Vagina (tissue), 2 donors: ENCODE measurements around the gene NOP9. TPM values are rescaled to one million over a fixed set of nuclear protein-coding genes. Genes with fewer than 3 reads are reported as not detected.

Experiments used
- DNase-seq, 2 donors: peaks; one replicate each; pipeline ENCODE4 v3.0.0-alpha.2; 2017; ENCODE audit errors: extremely low spot score in 2 of 2
- H3K27ac ChIP-seq: fragments of 200-600 bp; sonication (generic); one replicate; pipeline ENCODE4 v1.5.1; 2019
- H3K27me3 ChIP-seq: fragments of 200-600 bp; sonication (generic); one replicate; pipeline ENCODE4 v1.5.1; 2019
- H3K36me3 ChIP-seq, 2 donors: fragments of 200-600 bp; sonication (generic); one replicate each; pipeline ENCODE4 v1.5.1; 2017 to 2019
- H3K4me1 ChIP-seq: fragments of 200-600 bp; sonication (generic); one replicate; pipeline ENCODE4 v1.5.1; 2019
- H3K4me3 ChIP-seq, 2 donors: fragments of 200-600 bp; sonication (generic); 1 replicate in 1 of 2; 2 replicates in 1 of 2; pipeline ENCODE4 v1.5.1; 2016 to 2019
- H3K9me3 ChIP-seq: fragments of 200-600 bp; sonication (generic); one replicate; pipeline ENCODE4 v1.5.1; 2019
- CTCF ChIP-seq, 3 experiments: fragments of 450-650 bp in 2 of 3; fragments of 200-600 bp in 1 of 3; sonication (generic) in 1 of 3; IDR thresholded peaks; one replicate each; pipeline ENCODE4 v1.5.1; 2017 to 2019; ENCODE audit warnings: antibody characterized with exemption in 3 of 3, mild to moderate bottlenecking in 2 of 3, moderate library complexity in 2 of 3
- POLR2A ChIP-seq, 2 donors: fragments of 450-650 bp; IDR thresholded peaks; one replicate each; pipeline ENCODE4 v1.6.1; 2017; ENCODE audit warnings: antibody characterized with exemption in 2 of 2, mild to moderate bottlenecking in 2 of 2, moderate library complexity in 2 of 2
- POLR2AphosphoS5 ChIP-seq, 2 donors: sonication (generic); formaldehyde crosslinking; IDR thresholded peaks; one replicate each; pipeline ENCODE4 v1.9.0; 2017; ENCODE audit warnings: antibody characterized with exemption in 2 of 2, mild to moderate bottlenecking in 2 of 2, low read depth in 1 of 2; ENCODE audit not compliant: insufficient read depth in 1 of 2
- intact Hi-C: fragments of 100-400 bp; cut with DNase I; formaldehyde crosslinking; loops from one replicate; pipeline ENCODE4 v1.15.1; 2023
- total RNA-seq: library from RNA; depleted of rRNA; stranded (reverse); fragments of >200 nt; gene quantifications from one replicate; pipeline ENCODE4 v1.2.3, GENCODE V29; 2016

Gene NOP9
- total RNA-seq, 1 donor from 2014 or later = 13.8 TPM

GRCh38 chr14:24261256-24261968 is 38.2 kb upstream of the NOP9 start:
- Histone ChIP-seq H3K9me3 (no peaks in the 10 kb centered on the region), H3K27me3 (no peaks in the 10 kb centered on the region), H3K4me3 (peak overlapping the region in 1 of 2 donors; percentile 26), H3K4me1 (peaks cover 11% of the 10 kb centered on the region), H3K36me3 (peaks cover 0 to 12% of the 10 kb centered on the region in 2 donors), H3K27ac (no peak overlapping the region)
- TF ChIP-seq CTCF (IDR thresholded peaks at IDR 0.05) = no peak
- no peak for TF ChIP-seq POLR2AphosphoS5 (IDR thresholded peaks at IDR 0.05; ENCODE audit: insufficient read depth in 1 of 2, low read depth in 1 of 2)
- no peak for TF ChIP-seq POLR2A (IDR thresholded peaks at IDR 0.05)
- intact Hi-C loops = no loop called here
- no peak for DNase-seq

- Histone ChIP-seq H3K27me3 (no peaks in the 10 kb centered on the region), H3K9me3 (no peaks in the 10 kb centered on the region), H3K4me1 (peaks cover 11% of the 10 kb centered on the region), H3K36me3 (peaks cover 0 to 17% of the 10 kb centered on the region in 2 donors), H3K27ac (no peak overlapping the region), H3K4me3 (peak overlapping the region in 1 of 2 donors; percentile 26)
- intact Hi-C loops = no loop called here
- DNase-seq = no peak
- TF ChIP-seq CTCF (IDR thresholded peaks at IDR 0.05) = no peak
- no peak for TF ChIP-seq POLR2AphosphoS5 (IDR thresholded peaks at IDR 0.05; ENCODE audit: insufficient read depth in 1 of 2, low read depth in 1 of 2)
- no peak for TF ChIP-seq POLR2A (IDR thresholded peaks at IDR 0.05)
Observed at GRCh38 chr14:24261969-24262327, 37.7 kb upstream of the NOP9 start.

- intact Hi-C loops = no loop called here
- Histone ChIP-seq H3K36me3 (peaks cover 0 to 21% of the 10 kb centered on the region in 2 donors), H3K4me3 (peak within 1 kb of the TSS in 1 of 2 donors; percentile 26), H3K9me3 (no peaks in the 10 kb centered on the region), H3K27me3 (no peaks in the 10 kb centered on the region), H3K4me1 (peaks cover 11% of the 10 kb centered on the region), H3K27ac (no peak within 1 kb of the TSS)
- DNase-seq = no peak
- TF ChIP-seq POLR2AphosphoS5 (IDR thresholded peaks at IDR 0.05; ENCODE audit: insufficient read depth in 1 of 2, low read depth in 1 of 2) (no peak), CTCF (IDR thresholded peaks at IDR 0.05) (no peak), POLR2A (IDR thresholded peaks at IDR 0.05) (no peak)
Observed at GRCh38 chr14:24262821-24263733, 36.6 kb upstream of the NOP9 start, which contains the start of gene TGM1. Gene TGM1 (minus strand): TSS chr14:24263177. CDS start chr14:24262352, 825 bp downstream.

GRCh38 chr14:24263848-24264247 is 35.8 kb upstream of the NOP9 start:
- H3K4me3 ChIP-seq = no peak overlapping the region
- DNase-seq = no peak
- H3K36me3 ChIP-seq = peaks cover 0 to 25% of the 10 kb centered on the region in 2 donors
- no peak for TF ChIP-seq POLR2A (IDR thresholded peaks at IDR 0.05)
- TF ChIP-seq CTCF (IDR thresholded peaks at IDR 0.05) = no peak
- no peak for TF ChIP-seq POLR2AphosphoS5 (IDR thresholded peaks at IDR 0.05; ENCODE audit: insufficient read depth in 1 of 2, low read depth in 1 of 2)
- intact Hi-C loops = no loop called here
- no peak overlapping the region for H3K27ac ChIP-seq
- no peaks in the 10 kb centered on the region for H3K9me3 ChIP-seq
- H3K27me3 ChIP-seq = no peaks in the 10 kb centered on the region
- H3K4me1 ChIP-seq = peaks cover 8% of the 10 kb centered on the region
